Skeletal muscle tissue (tissue), 4 donors: ENCODE data around the gene RPS27L. TPM values are rescaled to one million over a fixed set of nuclear protein-coding genes. Genes with fewer than 3 reads are reported as not detected.

Experiments
- H3K27ac ChIP-seq: one replicate; pipeline ENCODE4 v1.7.0; 2013; ENCODE audit warnings: mild to moderate bottlenecking, low read depth, low read length, inconsistent platforms
- H3K27me3 ChIP-seq, 3 donors: one replicate each; pipeline ENCODE4 v1.7.0; 2013; ENCODE audit warnings: low read length in 3 of 3; ENCODE audit not compliant: control insufficient read depth in 3 of 3, insufficient read depth in 3 of 3
- H3K36me3 ChIP-seq, 3 donors: one replicate each; pipeline ENCODE4 v1.7.0; 2013; ENCODE audit warnings: low read length in 3 of 3; ENCODE audit not compliant: control insufficient read depth in 3 of 3, insufficient read depth in 3 of 3
- H3K4me1 ChIP-seq, 3 donors: one replicate each; pipeline ENCODE4 v1.7.0; 2013; ENCODE audit warnings: low read length in 3 of 3, mild to moderate bottlenecking in 3 of 3; ENCODE audit not compliant: control insufficient read depth in 3 of 3, insufficient read depth in 3 of 3
- H3K4me3 ChIP-seq, 3 donors: one replicate each; pipeline ENCODE4 v1.7.0; 2013; ENCODE audit warnings: low read length in 3 of 3
- H3K9ac ChIP-seq, 3 donors: one replicate each; pipeline ENCODE4 v1.7.0; 2013; ENCODE audit warnings: low read length in 3 of 3, mild to moderate bottlenecking in 3 of 3, moderate library complexity in 2 of 3, low read depth in 1 of 3
- H3K9me3 ChIP-seq, 3 donors: one replicate each; pipeline ENCODE4 v1.7.0; 2013; ENCODE audit warnings: low read length in 3 of 3; ENCODE audit not compliant: control insufficient read depth in 3 of 3
- total RNA-seq: library from RNA; depleted of rRNA; stranded (reverse); fragments of >200 nt; gene quantifications from one replicate; pipeline ENCODE4 v1.2.3, GENCODE V29; 2014
- donor health status: Osteomylitis.

Gene RPS27L
- total RNA-seq, 1 donor from 2014 or later = 25.1 TPM

- Histone ChIP-seq H3K27me3 (no peaks in the 10 kb centered on the region), H3K4me1 (peaks cover 0 to 3% (median 3%) of the 10 kb centered on the region in 3 donors), H3K27ac (no peak overlapping the region), H3K9ac (no peak overlapping the region), H3K36me3 (peaks cover 15 to 24% (median 20%) of the 10 kb centered on the region in 3 donors), H3K9me3 (no peaks in the 10 kb centered on the region), H3K4me3 (no peak overlapping the region)
These were observed 11.9 kb downstream of the RPS27L start for GRCh38 chr15:63145426-63145825.

GRCh38 chr15:63140936-63141335 lies 16.3 kb downstream of the RPS27L start:
- no peaks in the 10 kb centered on the region for H3K4me1 ChIP-seq
- H3K9me3 ChIP-seq = no peaks in the 10 kb centered on the region

GRCh38 chr15:63136742-63137141 lies 20.5 kb downstream of the RPS27L start:
- no peak overlapping the region for H3K9ac ChIP-seq
- no peak overlapping the region for H3K27ac ChIP-seq
- no peaks in the 10 kb centered on the region for H3K9me3 ChIP-seq

More at GRCh38 chr15:63140936-63141335, 16.3 kb downstream of the RPS27L start:
- Histone ChIP-seq H3K36me3 (peaks cover 5 to 17% (median 9%) of the 10 kb centered on the region in 3 donors), H3K4me3 (no peak overlapping the region), H3K27me3 (no peaks in the 10 kb centered on the region), H3K9ac (no peak overlapping the region), H3K27ac (no peak overlapping the region)

GRCh38 chr15:63135804-63136203 lies 21.5 kb downstream of the RPS27L start:
- H3K36me3 ChIP-seq = peaks cover 0 to 4% (median 2%) of the 10 kb centered on the region in 3 donors
- peak overlapping the region; percentile 37 for H3K27ac ChIP-seq
- H3K9ac ChIP-seq = no peak overlapping the region
- no peak overlapping the region for H3K4me3 ChIP-seq
- no peaks in the 10 kb centered on the region for H3K9me3 ChIP-seq
- H3K27me3 ChIP-seq = no peaks in the 10 kb centered on the region
- peaks cover 0 to 3% (median 0%) of the 10 kb centered on the region in 3 donors for H3K4me1 ChIP-seq

More at GRCh38 chr15:63136742-63137141, 20.5 kb downstream of the RPS27L start:
- Histone ChIP-seq H3K4me1 (peaks cover 0 to 3% (median 0%) of the 10 kb centered on the region in 3 donors), H3K4me3 (no peak overlapping the region), H3K27me3 (no peaks in the 10 kb centered on the region), H3K36me3 (peaks cover 3 to 10% (median 6%) of the 10 kb centered on the region in 3 donors)

- Histone ChIP-seq H3K4me1 (peaks cover 0 to 3% (median 0%) of the 10 kb centered on the region in 3 donors), H3K9me3 (no peaks in the 10 kb centered on the region), H3K27ac (peak overlapping the region; percentile 37), H3K36me3 (peaks cover 0 to 4% (median 2%) of the 10 kb centered on the region in 3 donors), H3K27me3 (no peaks in the 10 kb centered on the region), H3K9ac (no peak overlapping the region), H3K4me3 (no peak overlapping the region)
These were observed 22.0 kb downstream of the RPS27L start for GRCh38 chr15:63135281-63135680.

GRCh38 chr15:63134245-63134985 lies 22.9 kb downstream of the RPS27L start:
- H3K27ac ChIP-seq = no peak overlapping the region
- no peaks in the 10 kb centered on the region for H3K27me3 ChIP-seq
- H3K4me1 ChIP-seq = peaks cover 0 to 3% (median 0%) of the 10 kb centered on the region in 3 donors
- peaks cover 2 to 4% (median 3%) of the 10 kb centered on the region in 3 donors for H3K36me3 ChIP-seq
- H3K4me3 ChIP-seq = no peak overlapping the region
- no peaks in the 10 kb centered on the region for H3K9me3 ChIP-seq
- no peak overlapping the region for H3K9ac ChIP-seq

GRCh38 chr15:63133786-63134185 lies 23.5 kb downstream of the RPS27L start:
- H3K9ac ChIP-seq = no peak overlapping the region
- no peak overlapping the region for H3K27ac ChIP-seq

GRCh38 chr15:63126726-63127125 lies 30.6 kb downstream of the RPS27L start:
- H3K9ac ChIP-seq = no peak overlapping the region
- no peaks in the 10 kb centered on the region for H3K27me3 ChIP-seq
- no peaks in the 10 kb centered on the region for H3K9me3 ChIP-seq
- H3K4me1 ChIP-seq = peaks cover 0 to 3% (median 0%) of the 10 kb centered on the region in 3 donors
- no peak overlapping the region for H3K27ac ChIP-seq
- H3K36me3 ChIP-seq = peaks cover 2 to 17% (median 13%) of the 10 kb centered on the region in 3 donors
- H3K4me3 ChIP-seq = no peak overlapping the region

More at GRCh38 chr15:63133786-63134185, 23.5 kb downstream of the RPS27L start:
- H3K4me1 ChIP-seq = peaks cover 0 to 3% (median 0%) of the 10 kb centered on the region in 3 donors
- no peak overlapping the region for H3K4me3 ChIP-seq
- H3K36me3 ChIP-seq = peaks cover 2 to 7% (median 3%) of the 10 kb centered on the region in 3 donors
- H3K9me3 ChIP-seq = no peaks in the 10 kb centered on the region
- H3K27me3 ChIP-seq = no peaks in the 10 kb centered on the region

GRCh38 chr15:63124506-63124905 lies 32.8 kb downstream of the RPS27L start:
- H3K27ac ChIP-seq = no peak overlapping the region
- peaks cover 3 to 8% (median 3%) of the 10 kb centered on the region in 3 donors for H3K4me1 ChIP-seq
- H3K27me3 ChIP-seq = no peaks in the 10 kb centered on the region
- peaks cover 0 to 17% (median 10%) of the 10 kb centered on the region in 3 donors for H3K36me3 ChIP-seq
- no peaks in the 10 kb centered on the region for H3K9me3 ChIP-seq
- no peak overlapping the region for H3K4me3 ChIP-seq
- H3K9ac ChIP-seq = no peak overlapping the region
